Stimulated activated CD4-positive, alpha-beta T cell treated with anti-CD3 and anti-CD28 coated beads, Interleukin-2, amount 100 ng/mL, for 24 hours (primary cell): ENCODE data around the gene PRSS35.
"Not testable (repeated sequence)": the region's sequence is repeated elsewhere in the genome, so short reads cannot be mapped to it uniquely, and the experiment has no call there.

Source experiments
- DNase-seq, 2 donors: peaks; one replicate each; pipeline ENCODE4 v3.0.0-alpha.2; 2020

PRSS35 gene

DNA sequence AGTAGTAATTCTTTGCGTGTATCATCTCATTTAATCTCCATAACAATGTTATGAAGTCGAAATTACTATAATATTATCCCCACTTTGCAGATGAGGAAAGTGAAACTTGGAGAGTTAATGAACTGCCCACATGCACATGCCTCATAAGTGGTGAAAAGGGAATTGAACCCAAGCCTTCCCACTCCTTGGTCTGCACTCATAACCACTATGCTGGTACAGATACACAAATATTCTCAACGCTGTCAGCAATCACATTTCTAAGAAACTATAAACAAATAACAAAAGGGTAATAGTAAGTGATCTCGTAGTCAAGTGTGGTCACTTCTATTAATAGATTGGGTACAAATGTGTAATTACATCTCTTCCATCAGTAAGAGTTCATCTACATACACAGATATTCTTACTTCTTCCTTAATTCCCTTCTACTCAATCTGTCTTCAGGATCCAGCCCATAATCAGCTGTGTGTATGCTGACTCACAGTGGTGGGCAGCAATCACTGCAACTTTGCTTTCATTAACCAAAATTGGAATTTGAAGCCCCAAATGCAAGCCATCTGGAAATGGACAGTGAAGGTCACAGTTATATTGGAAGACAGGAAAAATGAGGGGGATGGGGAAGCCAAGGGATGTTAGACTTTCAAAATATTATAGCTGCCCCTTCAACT lies 6.6 kb downstream of the PRSS35 start:
- DNase-seq = no peak

DNA sequence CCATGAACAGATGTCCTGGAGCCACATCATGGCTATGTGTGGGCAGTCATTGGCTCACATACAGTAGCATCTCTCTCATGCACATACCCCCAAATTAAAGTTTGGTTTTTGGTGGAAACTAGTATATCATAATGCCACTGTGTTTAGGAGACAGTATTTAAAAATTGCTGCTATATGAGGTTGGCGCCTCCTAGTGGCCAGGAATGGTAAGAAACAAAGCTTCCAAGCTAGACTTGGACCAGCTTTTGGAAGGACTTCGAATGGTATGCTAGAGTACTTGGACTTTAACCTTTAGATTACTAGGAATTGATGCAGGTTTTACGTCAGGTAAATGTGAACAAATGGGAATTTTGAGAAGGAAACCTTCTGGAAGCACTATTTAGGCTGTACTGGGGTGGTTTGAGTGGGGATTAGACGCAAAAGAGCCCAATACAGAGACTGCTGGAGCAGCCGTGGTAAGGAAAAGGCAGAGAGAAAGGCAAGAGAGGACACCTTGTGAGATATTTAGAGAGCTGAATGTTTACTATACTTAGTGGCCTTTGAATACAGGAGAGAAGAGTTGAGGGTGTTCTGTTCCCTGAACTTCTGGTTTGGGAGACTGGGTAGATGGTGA lies 23.8 kb downstream of the PRSS35 start:
- peak; percentile 62 to 66 for DNase-seq

DNA sequence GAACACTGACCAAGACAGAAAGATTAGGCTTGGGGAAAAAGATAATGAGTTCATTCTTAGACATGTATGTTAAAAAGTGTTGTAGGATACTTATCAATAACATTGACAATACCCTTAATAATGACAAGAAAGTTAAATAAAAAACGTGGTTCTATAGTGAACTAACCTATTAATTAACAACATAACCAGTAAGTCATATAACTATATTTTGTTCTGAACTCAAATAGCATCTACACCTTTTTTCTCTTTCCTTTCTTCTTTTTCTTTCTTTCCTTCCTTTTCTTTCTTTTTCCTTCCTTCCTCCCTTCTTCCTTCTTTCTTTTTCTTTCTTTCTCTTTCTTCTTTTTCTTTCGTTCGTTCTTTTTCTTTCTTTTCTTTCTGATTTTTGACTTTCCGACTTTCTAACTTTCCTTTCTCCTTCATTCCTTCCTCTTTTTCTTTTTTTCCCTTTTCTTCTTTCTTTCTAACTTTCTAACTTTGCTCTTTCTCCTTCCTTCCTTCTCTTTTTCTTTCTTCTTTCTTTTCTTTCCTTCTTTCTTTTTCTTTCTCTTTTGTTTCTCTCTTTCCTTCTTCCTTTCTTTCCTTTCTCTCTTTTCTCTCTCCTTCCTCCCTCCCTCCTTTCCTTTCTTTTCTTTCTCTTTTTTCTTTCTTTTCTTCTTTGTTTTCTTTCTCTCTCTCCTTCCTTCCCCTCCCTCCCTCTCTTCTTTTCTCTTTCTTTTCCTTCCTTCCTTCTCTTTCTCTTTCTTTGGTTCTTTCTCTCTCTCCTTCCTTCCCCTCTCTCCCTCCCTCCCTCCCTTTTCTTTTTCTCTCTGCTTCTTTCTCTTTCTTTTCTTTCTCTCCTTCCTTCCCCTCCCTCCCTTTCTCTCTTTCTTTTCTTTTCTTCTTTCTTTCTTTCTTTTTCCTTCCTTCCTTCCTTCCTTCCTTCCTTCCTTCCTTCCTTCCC lies 24.6 kb downstream of the PRSS35 start:
- no peak for DNase-seq

DNA sequence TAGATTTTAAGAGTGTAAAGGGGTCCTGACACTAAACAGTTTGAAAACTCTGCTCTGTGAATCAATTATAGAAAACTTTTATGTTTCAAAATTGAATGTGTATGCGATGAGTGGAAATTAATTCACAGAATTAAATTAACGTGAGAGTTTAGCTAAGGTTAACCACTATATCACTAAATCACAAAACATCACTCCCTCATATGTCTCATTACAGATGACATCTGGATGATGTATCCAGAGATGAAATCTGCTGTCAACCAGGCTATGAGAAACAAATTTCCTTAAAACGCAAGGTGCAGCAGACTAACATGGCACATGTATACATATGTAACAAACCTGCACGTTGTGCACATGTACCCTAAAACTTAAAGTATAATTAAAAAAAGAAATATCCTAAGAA lies 27.3 kb downstream of the PRSS35 start:
- DNase-seq = no peak

DNA sequence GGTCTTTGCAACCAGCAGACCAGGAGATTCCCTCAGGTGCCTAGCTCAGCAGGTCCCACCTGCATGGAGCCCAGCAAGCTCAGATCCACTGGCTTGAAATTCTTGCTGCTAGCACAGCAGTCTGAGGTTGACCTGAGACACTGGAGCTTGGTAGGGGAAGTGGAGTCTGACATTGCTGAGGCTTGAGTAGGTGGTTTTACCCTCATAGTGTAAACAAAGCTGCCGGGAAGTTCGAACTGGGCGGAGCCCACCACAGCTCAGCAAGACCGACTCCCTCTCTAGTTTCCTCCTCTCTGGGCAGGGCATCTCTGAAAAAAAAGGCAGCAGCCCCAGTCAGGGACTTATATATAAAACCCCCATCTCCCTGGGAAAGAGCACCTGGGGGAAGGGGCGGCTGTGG lies 34.3 kb downstream of the PRSS35 start:
- DNase-seq = no peak

DNA sequence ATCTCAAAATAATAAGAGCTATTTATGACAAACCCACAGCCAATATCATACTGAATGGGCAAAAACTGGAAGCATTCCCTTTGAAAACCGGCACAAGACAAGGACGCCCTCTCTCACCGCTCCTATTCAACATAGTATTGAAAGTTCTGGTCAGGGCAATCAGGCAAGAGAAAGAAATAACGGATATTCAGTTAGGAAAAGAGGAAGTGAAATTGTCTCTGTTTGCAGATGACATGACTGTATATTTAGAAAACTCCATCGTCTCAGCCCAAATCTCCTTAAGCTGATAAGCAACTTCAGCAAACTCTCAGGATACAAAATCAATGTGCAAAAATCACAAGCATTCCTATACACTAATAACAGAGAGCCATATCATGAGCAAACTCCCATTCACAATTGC lies 38.1 kb downstream of the PRSS35 start:
- not testable (repeated sequence) for DNase-seq

DNA sequence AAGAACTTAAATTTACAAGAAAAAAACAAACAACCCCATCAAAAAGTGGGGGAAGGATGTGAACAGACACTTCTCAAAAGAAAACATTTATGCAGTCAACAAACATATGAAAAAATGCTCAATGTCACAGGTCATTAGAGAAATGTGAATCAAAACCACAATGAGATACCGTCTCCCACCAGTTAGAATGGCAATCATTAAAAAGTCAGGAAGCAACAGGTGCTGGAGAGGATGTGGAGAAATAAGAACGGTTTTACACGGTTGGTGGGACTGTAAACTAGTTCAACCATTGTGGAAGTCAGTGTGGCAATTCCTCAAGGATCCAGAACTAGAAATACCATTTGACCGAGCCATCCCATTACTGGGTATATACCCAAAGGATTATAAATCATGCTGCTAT lies 39.4 kb downstream of the PRSS35 start:
- DNase-seq = not testable (repeated sequence)

DNA sequence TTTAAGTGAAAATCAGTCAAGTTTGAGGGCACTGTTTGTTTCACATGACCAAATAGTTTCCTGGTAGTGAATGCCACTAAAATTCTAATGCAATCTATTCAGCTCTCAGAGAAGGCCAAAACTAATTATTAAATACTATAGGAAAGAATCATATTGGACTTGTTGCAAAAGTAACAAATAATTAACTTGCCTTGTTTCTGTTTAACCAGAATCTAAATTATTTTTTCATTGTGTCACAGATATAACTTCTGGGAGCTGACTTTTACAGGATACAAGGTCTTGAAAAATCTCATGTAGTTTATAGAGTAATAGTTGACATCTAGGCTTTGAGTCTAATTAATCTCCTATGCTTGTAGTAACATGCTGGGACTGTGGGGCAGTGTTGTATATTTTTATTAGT lies 44.5 kb downstream of the PRSS35 start:
- no peak for DNase-seq

DNA sequence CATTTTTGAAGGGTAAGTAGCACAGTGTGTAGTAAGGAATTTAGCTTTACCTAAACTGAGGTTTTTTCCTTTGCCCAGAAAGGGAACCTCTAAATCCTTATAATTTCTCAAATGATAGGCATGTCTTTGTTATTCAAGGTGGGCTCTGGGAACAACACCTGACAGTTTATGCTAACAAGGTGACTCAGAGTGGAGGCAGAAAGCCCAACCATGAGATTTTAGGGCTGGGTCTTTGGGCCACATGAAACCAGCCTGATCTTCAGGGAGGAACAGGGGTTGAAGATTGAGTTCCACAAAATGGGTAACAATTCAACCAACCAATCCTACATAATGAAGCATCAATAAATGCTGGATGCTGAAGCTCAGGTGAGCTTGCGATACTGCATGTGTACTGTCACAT lies 46.6 kb downstream of the PRSS35 start:
- no peak for DNase-seq

DNA sequence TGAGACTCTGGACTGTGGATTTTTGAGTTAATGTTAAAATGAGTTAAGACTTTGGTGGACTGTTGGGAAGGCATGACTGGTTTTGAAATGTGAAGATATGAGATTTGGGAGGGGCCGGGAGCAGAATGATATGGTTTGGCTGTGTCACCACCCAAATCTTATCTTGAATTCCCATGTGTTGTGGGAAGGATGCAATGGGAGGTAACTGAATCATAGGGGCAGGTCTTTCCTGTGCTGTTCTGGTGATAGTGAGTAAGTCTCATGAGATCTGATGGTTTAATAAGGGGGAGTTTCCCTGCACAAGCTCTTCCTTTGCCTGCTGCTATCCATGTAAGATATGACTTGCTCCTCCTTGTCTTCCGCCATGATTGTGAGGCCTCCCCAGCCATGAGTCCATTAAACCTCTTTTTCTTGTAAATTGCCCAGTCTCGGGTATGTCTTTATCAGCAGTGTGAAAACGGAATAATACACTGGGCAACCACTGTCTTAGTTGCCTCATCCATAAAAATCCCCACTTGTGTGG lies 59.4 kb downstream of the PRSS35 start:
- not testable (repeated sequence) for DNase-seq

DNA sequence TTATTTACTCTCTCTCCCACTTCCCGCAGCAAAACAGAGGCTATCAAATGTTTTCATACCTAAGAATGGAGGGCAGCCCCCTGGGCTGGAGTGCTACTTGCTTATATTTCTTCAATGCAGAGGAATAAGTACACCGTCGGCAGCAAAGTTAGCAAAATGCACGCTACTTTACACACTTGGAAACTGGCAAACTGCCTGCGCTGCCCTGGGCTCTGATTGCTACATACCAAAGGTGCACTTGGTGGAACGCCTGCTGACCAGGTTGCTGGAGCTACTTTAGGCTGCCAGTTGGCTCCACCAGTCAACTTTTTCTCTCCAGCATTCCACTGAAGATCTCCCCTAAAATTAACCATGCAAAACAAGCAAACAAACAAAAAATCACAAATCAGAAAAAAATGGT lies 62.4 kb downstream of the PRSS35 start:
- DNase-seq = no peak
